ENCODE data around the gene CYTH2.

- no peak for TF ChIP-seq SIN3A (IDR thresholded peaks at IDR 0.05; ENCODE audit: borderline replicate concordance, insufficient read depth, low read length)
- no peak for TF ChIP-seq POLR2AphosphoS5 (IDR thresholded peaks at IDR 0.05; ENCODE audit: low read depth, low read length)
- TF ChIP-seq, protein P1, sequence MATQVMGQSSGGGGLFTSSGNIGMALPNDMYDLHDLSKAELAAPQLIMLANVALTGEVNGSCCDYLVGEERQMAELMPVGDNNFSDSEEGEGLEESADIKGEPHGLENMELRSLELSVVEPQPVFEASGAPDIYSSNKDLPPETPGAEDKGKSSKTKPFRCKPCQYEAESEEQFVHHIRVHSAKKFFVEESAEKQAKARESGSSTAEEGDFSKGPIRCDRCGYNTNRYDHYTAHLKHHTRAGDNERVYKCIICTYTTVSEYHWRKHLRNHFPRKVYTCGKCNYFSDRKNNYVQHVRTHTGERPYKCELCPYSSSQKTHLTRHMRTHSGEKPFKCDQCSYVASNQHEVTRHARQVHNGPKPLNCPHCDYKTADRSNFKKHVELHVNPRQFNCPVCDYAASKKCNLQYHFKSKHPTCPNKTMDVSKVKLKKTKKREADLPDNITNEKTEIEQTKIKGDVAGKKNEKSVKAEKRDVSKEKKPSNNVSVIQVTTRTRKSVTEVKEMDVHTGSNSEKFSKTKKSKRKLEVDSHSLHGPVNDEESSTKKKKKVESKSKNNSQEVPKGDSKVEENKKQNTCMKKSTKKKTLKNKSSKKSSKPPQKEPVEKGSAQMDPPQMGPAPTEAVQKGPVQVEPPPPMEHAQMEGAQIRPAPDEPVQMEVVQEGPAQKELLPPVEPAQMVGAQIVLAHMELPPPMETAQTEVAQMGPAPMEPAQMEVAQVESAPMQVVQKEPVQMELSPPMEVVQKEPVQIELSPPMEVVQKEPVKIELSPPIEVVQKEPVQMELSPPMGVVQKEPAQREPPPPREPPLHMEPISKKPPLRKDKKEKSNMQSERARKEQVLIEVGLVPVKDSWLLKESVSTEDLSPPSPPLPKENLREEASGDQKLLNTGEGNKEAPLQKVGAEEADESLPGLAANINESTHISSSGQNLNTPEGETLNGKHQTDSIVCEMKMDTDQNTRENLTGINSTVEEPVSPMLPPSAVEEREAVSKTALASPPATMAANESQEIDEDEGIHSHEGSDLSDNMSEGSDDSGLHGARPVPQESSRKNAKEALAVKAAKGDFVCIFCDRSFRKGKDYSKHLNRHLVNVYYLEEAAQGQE (IDR thresholded peaks at IDR 0.05; ENCODE audit: insufficient read depth in 1 of 2, low read depth in 2 of 2, low read length in 2 of 2) = no peak
- no peak for TF ChIP-seq TAF1 (IDR thresholded peaks at IDR 0.05; ENCODE audit: borderline replicate concordance, insufficient read depth, low read length)
- no peak for TF ChIP-seq FOXP2 (optimal IDR thresholded peaks at IDR 0.05; ENCODE audit: borderline replicate concordance, extremely low read depth, extremely low read length, insufficient read depth)
These were observed 17.5 kb upstream of the CYTH2 start for GRCh38 chr19:48451624-48452023.
